ENCODE measurements around the gene VMP1.
A peak's percentile ranks its signal among the peaks of the same experiment; 100 is the strongest.

VMP1 gene

DNA sequence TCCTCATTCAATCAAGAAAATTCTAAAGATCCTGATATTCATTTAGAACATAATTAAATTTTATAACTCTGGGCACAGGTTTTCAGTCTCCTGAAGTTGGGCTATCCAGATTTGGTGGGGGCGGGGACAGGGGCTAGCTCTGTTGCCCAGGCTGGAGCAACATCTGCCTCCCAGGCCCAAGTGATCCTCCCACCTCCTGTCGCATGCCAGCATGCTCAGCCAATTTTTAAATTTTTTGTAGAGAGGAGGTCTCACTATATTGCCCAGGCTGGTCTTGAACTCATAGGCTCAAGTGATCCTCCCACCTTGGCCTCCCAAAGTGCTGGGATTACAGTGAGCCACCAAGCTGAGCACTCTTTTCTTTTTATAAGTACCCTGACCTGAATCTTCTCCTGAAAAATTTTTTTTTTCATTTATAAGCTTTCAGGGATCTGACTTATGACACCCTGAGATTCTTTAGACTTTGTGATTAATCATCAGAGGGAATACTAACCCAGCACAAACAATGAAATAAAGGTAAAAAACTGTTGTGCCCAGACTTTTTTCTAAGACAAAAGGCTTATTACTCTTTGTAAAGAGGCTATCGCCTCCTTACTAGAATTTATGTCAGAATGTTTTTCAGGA is 122.7 kb downstream of the VMP1 start:
- H3K4me3 ChIP-seq (ENCODE audit: low read depth, low read length), result peak overlapping the region; percentile 33; the same call in 1 of the 2 replicates
- TF ChIP-seq, protein P1, sequence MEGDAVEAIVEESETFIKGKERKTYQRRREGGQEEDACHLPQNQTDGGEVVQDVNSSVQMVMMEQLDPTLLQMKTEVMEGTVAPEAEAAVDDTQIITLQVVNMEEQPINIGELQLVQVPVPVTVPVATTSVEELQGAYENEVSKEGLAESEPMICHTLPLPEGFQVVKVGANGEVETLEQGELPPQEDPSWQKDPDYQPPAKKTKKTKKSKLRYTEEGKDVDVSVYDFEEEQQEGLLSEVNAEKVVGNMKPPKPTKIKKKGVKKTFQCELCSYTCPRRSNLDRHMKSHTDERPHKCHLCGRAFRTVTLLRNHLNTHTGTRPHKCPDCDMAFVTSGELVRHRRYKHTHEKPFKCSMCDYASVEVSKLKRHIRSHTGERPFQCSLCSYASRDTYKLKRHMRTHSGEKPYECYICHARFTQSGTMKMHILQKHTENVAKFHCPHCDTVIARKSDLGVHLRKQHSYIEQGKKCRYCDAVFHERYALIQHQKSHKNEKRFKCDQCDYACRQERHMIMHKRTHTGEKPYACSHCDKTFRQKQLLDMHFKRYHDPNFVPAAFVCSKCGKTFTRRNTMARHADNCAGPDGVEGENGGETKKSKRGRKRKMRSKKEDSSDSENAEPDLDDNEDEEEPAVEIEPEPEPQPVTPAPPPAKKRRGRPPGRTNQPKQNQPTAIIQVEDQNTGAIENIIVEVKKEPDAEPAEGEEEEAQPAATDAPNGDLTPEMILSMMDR (IDR thresholded peaks at IDR 0.05; ENCODE audit: low read depth, low read length, missing control alignments), result no peak
- DNase-seq (ENCODE audit: low read depth), result no peak

DNA sequence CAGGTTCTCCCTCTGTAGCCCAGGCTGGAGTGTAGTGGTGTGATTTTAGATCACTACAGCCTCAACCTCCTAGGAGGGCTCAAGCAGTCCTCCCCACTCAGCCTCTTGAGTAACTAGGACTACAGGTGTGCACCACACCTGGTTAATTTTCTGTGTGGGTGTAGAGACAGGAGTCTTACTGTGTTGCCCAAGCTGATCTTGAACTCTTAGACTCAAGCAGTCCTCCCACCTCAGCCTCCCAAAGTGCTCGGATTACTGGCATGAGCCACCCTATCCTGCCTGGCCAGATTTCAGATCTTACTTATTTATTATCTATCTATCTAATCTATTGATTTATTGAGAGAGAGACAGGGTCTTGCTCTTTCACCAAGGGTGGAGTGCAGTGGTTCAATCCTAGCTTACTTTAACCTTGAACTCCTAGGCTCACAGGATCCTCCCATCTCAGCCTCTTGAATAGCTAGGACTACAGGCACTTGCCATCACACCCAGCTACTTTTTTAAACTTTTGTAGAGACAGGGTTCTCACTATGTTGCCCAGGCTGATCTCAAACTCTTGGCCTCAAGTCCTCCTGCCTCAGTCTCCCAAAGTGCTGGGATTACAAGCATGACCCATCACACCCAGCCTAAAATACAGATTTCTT is 123.5 kb downstream of the VMP1 start:
- TF ChIP-seq, protein P1 (IDR thresholded peaks at IDR 0.05; ENCODE audit: low read depth, low read length, missing control alignments), result no peak
- no peak for DNase-seq (ENCODE audit: low read depth)
- H3K4me3 ChIP-seq (ENCODE audit: low read depth, low read length), result no peak overlapping the region; the same call in 1 of the 2 replicates

- no peak for DNase-seq (ENCODE audit: low read depth)
Observed at GRCh38 chr17:59832883-59833379, 125.5 kb downstream of the VMP1 start.

GRCh38 chr17:59837308-59838051 is 130.0 kb downstream of the VMP1 start:
- TF ChIP-seq, protein P1 (IDR thresholded peaks at IDR 0.05; ENCODE audit: low read depth, low read length, missing control alignments), result no peak
- peak overlapping the region; percentile 63 for H3K4me3 ChIP-seq (ENCODE audit: low read depth, low read length)
- DNase-seq (ENCODE audit: low read depth), result peak; percentile 94

More at GRCh38 chr17:59832883-59833379, 125.5 kb downstream of the VMP1 start:
- TF ChIP-seq, protein P1 (IDR thresholded peaks at IDR 0.05; ENCODE audit: low read depth, low read length, missing control alignments), result no peak
- H3K4me3 ChIP-seq (ENCODE audit: low read depth, low read length), result no peak overlapping the region

DNA sequence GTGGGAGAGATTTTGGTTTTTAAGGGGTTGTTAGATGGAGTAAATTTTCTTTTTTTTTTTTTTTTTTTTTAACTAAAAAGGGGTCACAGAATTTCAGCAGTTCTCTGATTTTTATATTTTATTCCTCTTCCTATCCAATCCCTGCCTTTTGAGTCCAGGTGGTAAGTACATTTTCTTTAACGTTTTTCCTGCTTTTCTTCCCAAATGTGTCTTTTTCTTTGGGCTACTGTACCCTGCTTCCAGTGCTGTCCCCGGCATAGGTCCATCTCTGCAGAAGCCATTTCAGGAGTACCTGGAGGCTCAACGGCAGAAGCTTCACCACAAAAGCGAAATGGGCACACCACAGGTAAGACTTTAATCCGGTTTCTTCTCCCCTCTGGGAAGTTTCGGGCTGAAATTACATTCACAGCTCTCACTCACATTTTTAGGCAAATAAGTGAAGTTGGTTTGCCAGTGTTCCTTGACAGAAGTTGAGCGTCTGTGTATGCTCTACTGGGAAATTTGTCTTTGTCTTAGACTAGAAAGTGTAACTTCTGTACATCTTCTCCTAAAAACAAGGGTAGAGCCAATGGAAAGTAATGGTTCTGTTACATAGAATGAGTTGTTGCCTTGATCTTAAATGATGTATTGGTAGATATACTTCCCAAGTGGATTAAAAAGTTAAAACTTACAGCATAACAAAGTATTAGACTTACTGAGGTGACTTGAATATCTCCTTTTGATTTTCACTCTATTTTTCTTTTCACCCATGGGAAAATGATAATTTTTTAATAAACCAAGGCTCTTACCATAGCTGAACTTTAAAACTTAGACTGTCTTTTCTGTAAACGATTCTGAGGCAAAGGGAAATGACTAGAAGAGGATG is 130.8 kb downstream of the VMP1 start:
- DNase-seq (ENCODE audit: low read depth), result no peak
- TF ChIP-seq, protein P1 (IDR thresholded peaks at IDR 0.05; ENCODE audit: low read depth, low read length, missing control alignments), result no peak
- H3K4me3 ChIP-seq (ENCODE audit: low read depth, low read length), result peak overlapping the region; percentile 63

GRCh38 chr17:59839651-59840328 is 132.3 kb downstream of the VMP1 start:
- H3K4me3 ChIP-seq (ENCODE audit: low read depth, low read length), result peak overlapping the region; percentile 63
- TF ChIP-seq, protein P1 (IDR thresholded peaks at IDR 0.05; ENCODE audit: low read depth, low read length, missing control alignments), result no peak
- no peak for DNase-seq (ENCODE audit: low read depth)
